WTC11 (cell line): ENCODE data around the gene AGA. TPM values are rescaled to one million over a fixed set of nuclear protein-coding genes. Genes with fewer than 3 reads are reported as not detected.

ENCODE experiments used
- ATAC-seq: fragments of 200-7000 bp; cut with Tn5 transposase; 2 replicates; pipeline ENCODE4 v1.10.0; 2021; ENCODE audit warnings: mild to moderate bottlenecking, moderate library complexity
- CTCF ChIA-PET: fragments of 300-600 bp; sonication (Branson Sonifier 250); formaldehyde crosslinking; loops from one replicate; lab custom pipeline; 2021; ENCODE audit warnings: antibody characterized with exemption; lab: Charles Lee
- POLR2A ChIA-PET: fragments of 350-600 bp; sonication (Branson Sonifier 250); formaldehyde crosslinking; loops from one replicate; lab custom pipeline; 2021; ENCODE audit warnings: antibody characterized with exemption; lab: Charles Lee
- DNase-seq: peaks from one replicate; pipeline ENCODE4 v3.0.0; 2021; ENCODE audit warnings: low spot score
- H3K27ac Mint-ChIP-seq: 2 replicates; pipeline ENCODE4 v1.8.0; 2021; ENCODE audit warnings: mixed read lengths
- H3K27me3 Mint-ChIP-seq: 2 replicates; pipeline ENCODE4 v1.8.0; 2021; ENCODE audit warnings: low read depth, mild to moderate bottlenecking, moderate library complexity, mixed read lengths
- H3K36me3 Mint-ChIP-seq: 2 replicates; pipeline ENCODE4 v1.8.0; 2021; ENCODE audit warnings: mixed read lengths
- H3K4me1 Mint-ChIP-seq: 2 replicates; pipeline ENCODE4 v1.8.0; 2022; ENCODE audit warnings: mixed read lengths
- H3K4me3 Mint-ChIP-seq: 2 replicates; pipeline ENCODE4 v1.8.0; 2021; ENCODE audit warnings: mild to moderate bottlenecking, moderate library complexity, mixed read lengths
- H3K9me3 Mint-ChIP-seq: 2 replicates; pipeline ENCODE4 v1.8.0; 2021; ENCODE audit warnings: mixed read lengths
- AFF4 ChIP-seq: sonication (generic); formaldehyde crosslinking; IDR thresholded peaks from 2 replicates; pipeline ENCODE4 v1.8.1; 2023; ENCODE audit warnings: mild to moderate bottlenecking, missing genetic modification reagents, borderline replicate concordance
- ARID4B ChIP-seq: sonication (generic); formaldehyde crosslinking; IDR thresholded peaks from 2 replicates; pipeline ENCODE4 v1.8.0; 2023; ENCODE audit warnings: missing genetic modification reagents, mild to moderate bottlenecking, borderline replicate concordance
- ATF1 ChIP-seq: sonication (generic); formaldehyde crosslinking; IDR thresholded peaks from 2 replicates; pipeline ENCODE4 v1.8.1; 2023; ENCODE audit warnings: mild to moderate bottlenecking, moderate library complexity, missing genetic modification reagents
- ATF6 ChIP-seq: sonication (generic); formaldehyde crosslinking; IDR thresholded peaks from 2 replicates; pipeline ENCODE4 v1.8.1; 2023; ENCODE audit warnings: mild to moderate bottlenecking, missing genetic modification reagents
- CBFB ChIP-seq: sonication (generic); formaldehyde crosslinking; IDR thresholded peaks from 2 replicates; pipeline ENCODE4 v1.8.1; 2022; ENCODE audit warnings: mild to moderate bottlenecking, low read depth, missing genetic modification reagents
- CDX4 ChIP-seq: fragments of 250-450 bp; sonication (Bioruptor Pico); IDR thresholded peaks from 2 replicates; pipeline ENCODE4 v1.9.0; 2021; ENCODE audit warnings: moderate library complexity, mild to moderate bottlenecking, inconsistent platforms, borderline replicate concordance
- E2F4 ChIP-seq: sonication (generic); formaldehyde crosslinking; IDR thresholded peaks from 2 replicates; pipeline ENCODE4 v1.8.1; 2022; ENCODE audit warnings: low read depth, mild to moderate bottlenecking, moderate library complexity, missing genetic modification reagents, borderline replicate concordance
- E2F5 ChIP-seq: sonication (generic); formaldehyde crosslinking; IDR thresholded peaks from 2 replicates; pipeline ENCODE4 v1.8.1; 2022; ENCODE audit warnings: mild to moderate bottlenecking, moderate library complexity, missing genetic modification reagents
- ELF4 ChIP-seq: sonication (generic); formaldehyde crosslinking; IDR thresholded peaks from 2 replicates; pipeline ENCODE4 v1.8.1; 2022; ENCODE audit warnings: low read depth, mild to moderate bottlenecking, moderate library complexity, missing genetic modification reagents
- FOXK1 ChIP-seq: sonication (generic); formaldehyde crosslinking; IDR thresholded peaks from 2 replicates; pipeline ENCODE4 v1.8.0; 2022; ENCODE audit warnings: mild to moderate bottlenecking, moderate library complexity, missing genetic modification reagents
- GABPB1 ChIP-seq: sonication (generic); formaldehyde crosslinking; IDR thresholded peaks from 2 replicates; pipeline ENCODE4 v1.8.1; 2023; ENCODE audit warnings: mild to moderate bottlenecking, missing genetic modification reagents
- GRHL2 ChIP-seq: fragments of 250-450 bp; sonication (Bioruptor Pico); IDR thresholded peaks from 2 replicates; pipeline ENCODE4 v1.8.0; 2022; ENCODE audit warnings: mild to moderate bottlenecking, moderate library complexity; ENCODE audit not compliant: insufficient replicate concordance, severe bottlenecking
- MAX ChIP-seq: sonication (generic); formaldehyde crosslinking; IDR thresholded peaks from 2 replicates; pipeline ENCODE4 v1.8.0; 2022; ENCODE audit warnings: mild to moderate bottlenecking, missing genetic modification reagents
- NR3C1 ChIP-seq: sonication (generic); formaldehyde crosslinking; conservative IDR thresholded peaks from 2 replicates; pipeline ENCODE4 v1.8.1; 2023; ENCODE audit warnings: low read depth, mild to moderate bottlenecking, missing genetic modification reagents
- OVOL2 ChIP-seq: fragments of 250-450 bp; sonication (Bioruptor Pico); IDR thresholded peaks from 2 replicates; pipeline ENCODE4 v1.9.0; 2021; ENCODE audit warnings: mild to moderate bottlenecking, borderline replicate concordance
- PREB ChIP-seq: sonication (generic); formaldehyde crosslinking; IDR thresholded peaks from 2 replicates; pipeline ENCODE4 v1.8.1; 2022; ENCODE audit warnings: mild to moderate bottlenecking, missing genetic modification reagents, moderate library complexity, borderline replicate concordance
- SP1 ChIP-seq: sonication (generic); formaldehyde crosslinking; conservative IDR thresholded peaks from 2 replicates; pipeline ENCODE4 v1.8.1; 2022; ENCODE audit warnings: missing genetic modification reagents
- ZNF263 ChIP-seq: sonication (generic); formaldehyde crosslinking; IDR thresholded peaks from 2 replicates; pipeline ENCODE4 v1.8.1; 2022; ENCODE audit warnings: low read depth, mild to moderate bottlenecking, moderate library complexity, missing genetic modification reagents
- ZNF396 ChIP-seq: fragments of 250-450 bp; sonication (Bioruptor Pico); IDR thresholded peaks from 2 replicates; pipeline ENCODE4 v1.8.0; 2021; ENCODE audit warnings: mild to moderate bottlenecking, moderate library complexity, borderline replicate concordance
- ZSCAN18 ChIP-seq: fragments of 250-450 bp; sonication (Bioruptor Pico); IDR thresholded peaks from 2 replicates; pipeline ENCODE4 v2.1.2; 2022; ENCODE audit warnings: mild to moderate bottlenecking, moderate library complexity
- total RNA-seq: library from RNA; stranded (reverse); gene quantifications from 3 replicates; pipeline ENCODE4 v1.2.3, GENCODE V29; 2021

Gene AGA
- total RNA-seq, 1 experiment from 2014 or later = 6.8 TPM

GRCh38 chr4:177451108-177451500 lies 8.9 kb upstream of the AGA start:
- H3K4me3 Mint-ChIP-seq = no peak overlapping the region
- no peaks in the 10 kb centered on the region for H3K27me3 Mint-ChIP-seq
- no peak overlapping the region for H3K27ac Mint-ChIP-seq
- H3K4me1 Mint-ChIP-seq = peaks cover 43% of the 10 kb centered on the region
- H3K9me3 Mint-ChIP-seq = no peaks in the 10 kb centered on the region
- ChIA-PET CTCF (interaction anchor here (1.0 kb wide), 1 partner anchor 70 kb away, joined by 3 read pairs; no protein-coding TSS in a partner anchor), POLR2A (interaction anchor here (1.7 kb wide), 1 partner anchor 9 kb away, joined by 11 read pairs; the partner anchor contains the start of gene AGA)
- peaks cover 4% of the 10 kb centered on the region for H3K36me3 Mint-ChIP-seq
- no peak for DNase-seq
- TF ChIP-seq E2F5 (CRISPR knock-in tag) (no peak), CDX4 (no peak), ZNF263 (CRISPR knock-in tag) (no peak), ZNF396 (no peak), PREB (CRISPR knock-in tag) (no peak), FOXK1 (no peak), ELF4 (CRISPR knock-in tag) (no peak), AFF4 (CRISPR knock-in tag) (no peak), OVOL2 (CRISPR knock-in tag) (no peak), ATF1 (no peak), MAX (CRISPR knock-in tag) (no peak), GABPB1 (CRISPR knock-in tag) (no peak), ZSCAN18 (CRISPR knock-in tag) (no peak), GRHL2 (CRISPR knock-in tag) (no peak), CBFB (CRISPR knock-in tag) (no peak), NR3C1 (CRISPR knock-in tag) (no peak), ATF6 (CRISPR knock-in tag) (no peak), SP1 (CRISPR knock-in tag) (no peak), ARID4B (CRISPR knock-in tag) (no peak), E2F4 (no peak)
- ATAC-seq = no peak
